PC-3 (cell line): ENCODE results near the gene USP28.

ENCODE experiments used
- EZH2 ChIP-seq: fragments of 300-600 bp; sonication (generic); IDR thresholded peaks from one replicate; pipeline ENCODE4 v1.6.1; 2017; ENCODE audit warnings: antibody characterized with exemption, mild to moderate bottlenecking, low read length; ENCODE audit not compliant: unreplicated experiment
- EZH2phosphoT487 ChIP-seq: fragments of 300-600 bp; sonication (generic); IDR thresholded peaks from 2 replicates; pipeline ENCODE4 v1.6.1; 2018; ENCODE audit warnings: mild to moderate bottlenecking, antibody characterized with exemption, low read length, borderline replicate concordance
- TF ChIP-seq, protein P1 (sequence below): fragments of 300-600 bp; sonication (generic); conservative IDR thresholded peaks from 2 replicates; pipeline ENCODE4 v1.5.1; 2017; ENCODE audit warnings: antibody characterized with exemption, low read depth, mild to moderate bottlenecking, low read length

DNA sequence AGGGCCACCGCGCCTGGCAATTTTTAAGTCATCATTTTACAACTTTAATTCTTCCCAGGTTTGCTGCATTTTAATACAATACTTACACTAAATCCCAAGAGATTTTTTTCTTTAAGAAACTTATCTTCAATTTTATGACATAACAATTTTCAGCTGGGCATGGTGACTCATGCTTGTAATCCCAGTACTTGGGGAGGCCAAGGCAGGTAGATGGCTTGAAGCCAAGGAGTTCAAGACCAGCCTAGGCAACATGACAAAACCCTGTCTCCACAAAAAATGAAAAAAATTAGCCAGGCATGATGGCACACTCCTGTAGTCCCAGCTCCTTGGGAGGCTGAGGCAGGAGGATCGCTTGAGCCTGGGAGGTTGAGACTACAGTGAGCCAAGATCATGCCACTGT, 56.9 kb downstream of the USP28 start:
- TF ChIP-seq, protein P1, sequence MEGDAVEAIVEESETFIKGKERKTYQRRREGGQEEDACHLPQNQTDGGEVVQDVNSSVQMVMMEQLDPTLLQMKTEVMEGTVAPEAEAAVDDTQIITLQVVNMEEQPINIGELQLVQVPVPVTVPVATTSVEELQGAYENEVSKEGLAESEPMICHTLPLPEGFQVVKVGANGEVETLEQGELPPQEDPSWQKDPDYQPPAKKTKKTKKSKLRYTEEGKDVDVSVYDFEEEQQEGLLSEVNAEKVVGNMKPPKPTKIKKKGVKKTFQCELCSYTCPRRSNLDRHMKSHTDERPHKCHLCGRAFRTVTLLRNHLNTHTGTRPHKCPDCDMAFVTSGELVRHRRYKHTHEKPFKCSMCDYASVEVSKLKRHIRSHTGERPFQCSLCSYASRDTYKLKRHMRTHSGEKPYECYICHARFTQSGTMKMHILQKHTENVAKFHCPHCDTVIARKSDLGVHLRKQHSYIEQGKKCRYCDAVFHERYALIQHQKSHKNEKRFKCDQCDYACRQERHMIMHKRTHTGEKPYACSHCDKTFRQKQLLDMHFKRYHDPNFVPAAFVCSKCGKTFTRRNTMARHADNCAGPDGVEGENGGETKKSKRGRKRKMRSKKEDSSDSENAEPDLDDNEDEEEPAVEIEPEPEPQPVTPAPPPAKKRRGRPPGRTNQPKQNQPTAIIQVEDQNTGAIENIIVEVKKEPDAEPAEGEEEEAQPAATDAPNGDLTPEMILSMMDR = no peak
- TF ChIP-seq EZH2 (no peak), EZH2phosphoT487 (no peak)
